ENCODE measurements around the gene MAFG. TPM values are rescaled to one million over a fixed set of nuclear protein-coding genes. Genes with fewer than 3 reads are reported as not detected.

MAFG gene
- total and polyA plus RNA-seq, 4 donors: 11.9 to 33.3 (median 23.3) TPM

GRCh38 chr17:81885454-81885853 lies 42.1 kb downstream of the MAFG start:
- peaks cover 0 to 8% (median 6%) of the 10 kb centered on the region in 5 donors for H3K4me1 ChIP-seq (ENCODE audit: control insufficient read depth in 5 of 5, insufficient read depth in 5 of 5, low read length in 5 of 5)
- H3K27ac ChIP-seq (ENCODE audit: low read depth in 1 of 2, low read length in 1 of 2): no peak overlapping the region
- H3K9ac ChIP-seq (ENCODE audit: insufficient read depth in 1 of 2, low read length in 2 of 2): no peak overlapping the region
- no peak overlapping the region for H3K4me3 ChIP-seq
- WGBS, 2 donors: 91 to 94% methylated on average over 10 of the region's 10 CpGs
- TF ChIP-seq CTCF (IDR thresholded peaks at IDR 0.05; ENCODE audit: control extremely low read depth, extremely low read depth): no peak
- DNase-seq (no peak), ATAC-seq (ENCODE audit: insufficient read depth, low FRiP score) (no peak)
- H3K27me3 ChIP-seq (ENCODE audit: control insufficient read depth in 3 of 3, insufficient read depth in 3 of 3, low read length in 2 of 3): no peaks in the 10 kb centered on the region
- no peaks in the 10 kb centered on the region for H3K9me3 ChIP-seq (ENCODE audit: control insufficient read depth in 4 of 4, insufficient read depth in 3 of 4, low read length in 3 of 4)
- H3K36me3 ChIP-seq (ENCODE audit: control insufficient read depth in 4 of 4, insufficient read depth in 4 of 4, low read length in 4 of 4): peaks cover 18 to 48% (median 35%) of the 10 kb centered on the region in 4 donors

- 95 to 97% methylated on average over 5 of the region's 5 CpGs for WGBS, 2 donors
- H3K27ac ChIP-seq (ENCODE audit: low read depth in 1 of 2, low read length in 1 of 2): no peak overlapping the region
- H3K4me3 ChIP-seq: no peak overlapping the region
- no peaks in the 10 kb centered on the region for H3K27me3 ChIP-seq (ENCODE audit: control insufficient read depth in 3 of 3, insufficient read depth in 3 of 3, low read length in 2 of 3)
- DNase-seq (no peak), ATAC-seq (ENCODE audit: insufficient read depth, low FRiP score) (no peak)
- TF ChIP-seq CTCF (IDR thresholded peaks at IDR 0.05; ENCODE audit: control extremely low read depth, extremely low read depth): no peak
- H3K4me1 ChIP-seq (ENCODE audit: control insufficient read depth in 5 of 5, insufficient read depth in 5 of 5, low read length in 5 of 5): peaks cover 0 to 3% (median 2%) of the 10 kb centered on the region in 5 donors
- H3K9ac ChIP-seq (ENCODE audit: insufficient read depth in 1 of 2, low read length in 2 of 2): no peak overlapping the region
- peaks cover 18 to 45% (median 33%) of the 10 kb centered on the region in 4 donors for H3K36me3 ChIP-seq (ENCODE audit: control insufficient read depth in 4 of 4, insufficient read depth in 4 of 4, low read length in 4 of 4)
- no peaks in the 10 kb centered on the region for H3K9me3 ChIP-seq (ENCODE audit: control insufficient read depth in 4 of 4, insufficient read depth in 3 of 4, low read length in 3 of 4)
These were observed 42.6 kb downstream of the MAFG start for GRCh38 chr17:81884968-81885367.

- no peaks in the 10 kb centered on the region for H3K9me3 ChIP-seq (ENCODE audit: control insufficient read depth in 4 of 4, insufficient read depth in 3 of 4, low read length in 3 of 4)
- no peak for TF ChIP-seq CTCF (IDR thresholded peaks at IDR 0.05; ENCODE audit: control extremely low read depth, extremely low read depth)
- H3K36me3 ChIP-seq (ENCODE audit: control insufficient read depth in 4 of 4, insufficient read depth in 4 of 4, low read length in 4 of 4): peaks cover 18 to 45% (median 29%) of the 10 kb centered on the region in 4 donors
- ATAC-seq (ENCODE audit: insufficient read depth, low FRiP score): no peak
- no peak overlapping the region for H3K4me3 ChIP-seq
- no peak overlapping the region for H3K9ac ChIP-seq (ENCODE audit: insufficient read depth in 1 of 2, low read length in 2 of 2)
- no peak overlapping the region for H3K27ac ChIP-seq (ENCODE audit: low read depth in 1 of 2, low read length in 1 of 2)
- H3K4me1 ChIP-seq (ENCODE audit: control insufficient read depth in 5 of 5, insufficient read depth in 5 of 5, low read length in 5 of 5): no peaks in the 10 kb centered on the region
- DNase-seq: no peak
- no peaks in the 10 kb centered on the region for H3K27me3 ChIP-seq (ENCODE audit: control insufficient read depth in 3 of 3, insufficient read depth in 3 of 3, low read length in 2 of 3)
- 76 to 83% methylated on average over 11 of the region's 11 CpGs for WGBS, 2 donors
These were observed 43.0 kb downstream of the MAFG start for GRCh38 chr17:81884520-81884919.

GRCh38 chr17:81879121-81879520 lies 48.4 kb downstream of the MAFG start:
- Histone ChIP-seq H3K27ac (ENCODE audit: low read depth in 1 of 2, low read length in 1 of 2) (no peak overlapping the region), H3K9me3 (ENCODE audit: control insufficient read depth in 4 of 4, insufficient read depth in 3 of 4, low read length in 3 of 4) (no peaks in the 10 kb centered on the region), H3K9ac (ENCODE audit: insufficient read depth in 1 of 2, low read length in 2 of 2) (no peak overlapping the region), H3K4me3 (no peak overlapping the region), H3K36me3 (ENCODE audit: control insufficient read depth in 4 of 4, insufficient read depth in 4 of 4, low read length in 4 of 4) (peaks cover 0 to 12% (median 9%) of the 10 kb centered on the region in 4 donors), H3K27me3 (ENCODE audit: control insufficient read depth in 3 of 3, insufficient read depth in 3 of 3, low read length in 2 of 3) (no peaks in the 10 kb centered on the region), H3K4me1 (ENCODE audit: control insufficient read depth in 5 of 5, insufficient read depth in 5 of 5, low read length in 5 of 5) (no peaks in the 10 kb centered on the region)
- no peak for TF ChIP-seq CTCF (IDR thresholded peaks at IDR 0.05; ENCODE audit: control extremely low read depth, extremely low read depth)
- WGBS, 2 donors: 93 to 95% methylated on average over 5 of the region's 5 CpGs
- no peak for DNase-seq
- ATAC-seq (ENCODE audit: insufficient read depth, low FRiP score): no peak
